ENCODE measurements around the gene SSR2.

The SSR2 gene

GRCh38 chr1:155975375-155976061 is 45.2 kb downstream of the SSR2 start:
- no peak for DNase-seq (ENCODE audit: insufficient read length, low spot score)
- FAIRE-seq, result no peak

- DNase-seq (ENCODE audit: insufficient read length, low spot score) (no peak), FAIRE-seq (no peak)
These were observed 46.3 kb downstream of the SSR2 start for GRCh38 chr1:155974208-155975115.

GRCh38 chr1:155973723-155974122 is 47.0 kb downstream of the SSR2 start:
- no peak for DNase-seq (ENCODE audit: insufficient read length, low spot score)
- FAIRE-seq, result no peak

- FAIRE-seq (no peak), DNase-seq (ENCODE audit: insufficient read length, low spot score) (no peak)
These were observed 48.6 kb downstream of the SSR2 start for GRCh38 chr1:155971910-155972809.

GRCh38 chr1:155970531-155971167 is 50.1 kb downstream of the SSR2 start:
- DNase-seq (ENCODE audit: insufficient read length, low spot score) (no peak), FAIRE-seq (peak; percentile 86)

- FAIRE-seq, result no peak
- DNase-seq (ENCODE audit: insufficient read length, low spot score), result no peak
These were observed 51.4 kb downstream of the SSR2 start for GRCh38 chr1:155969377-155969791.

- FAIRE-seq (no peak), DNase-seq (ENCODE audit: insufficient read length, low spot score) (no peak)
These were observed 52.1 kb downstream of the SSR2 start for GRCh38 chr1:155968670-155969069.

- DNase-seq (ENCODE audit: insufficient read length, low spot score) (no peak), FAIRE-seq (no peak)
These were observed 52.7 kb downstream of the SSR2 start for GRCh38 chr1:155968051-155968400.

GRCh38 chr1:155967341-155968050 is 53.3 kb downstream of the SSR2 start:
- no peak for DNase-seq (ENCODE audit: insufficient read length, low spot score)
- FAIRE-seq, result no peak

- FAIRE-seq (no peak), DNase-seq (ENCODE audit: insufficient read length, low spot score) (no peak)
These were observed 54.0 kb downstream of the SSR2 start for GRCh38 chr1:155966750-155967149.

- FAIRE-seq (no peak), DNase-seq (ENCODE audit: insufficient read length, low spot score) (no peak)
These were observed 54.6 kb downstream of the SSR2 start for GRCh38 chr1:155966135-155966534.

- no peak for FAIRE-seq
These were observed 56.6 kb downstream of the SSR2 start for GRCh38 chr1:155964193-155964592.

GRCh38 chr1:155962599-155963211 is 58.0 kb downstream of the SSR2 start:
- no peak for DNase-seq (ENCODE audit: insufficient read length, low spot score)
- FAIRE-seq, result no peak

More at GRCh38 chr1:155964193-155964592, 56.6 kb downstream of the SSR2 start:
- no peak for DNase-seq (ENCODE audit: insufficient read length, low spot score)

- FAIRE-seq, result no peak
- DNase-seq (ENCODE audit: insufficient read length, low spot score), result no peak
These were observed 58.8 kb downstream of the SSR2 start for GRCh38 chr1:155961937-155962336.

GRCh38 chr1:155960081-155960745 is 60.5 kb downstream of the SSR2 start:
- DNase-seq (ENCODE audit: insufficient read length, low spot score) (no peak), FAIRE-seq (no peak)

Measured in GM19239 (cell line).